Stimulated activated CD8-positive, alpha-beta memory T cell treated with anti-CD3 and anti-CD28 coated beads, Interleukin-7, amount 100 ng/mL, for 24 hours (primary cell): Measurements from ENCODE around the gene LGR5.

ENCODE experiments used
- DNase-seq: peaks from one replicate; pipeline ENCODE4 v3.0.0-alpha.2; 2020; ENCODE audit warnings: low read depth

LGR5 gene, protein sequence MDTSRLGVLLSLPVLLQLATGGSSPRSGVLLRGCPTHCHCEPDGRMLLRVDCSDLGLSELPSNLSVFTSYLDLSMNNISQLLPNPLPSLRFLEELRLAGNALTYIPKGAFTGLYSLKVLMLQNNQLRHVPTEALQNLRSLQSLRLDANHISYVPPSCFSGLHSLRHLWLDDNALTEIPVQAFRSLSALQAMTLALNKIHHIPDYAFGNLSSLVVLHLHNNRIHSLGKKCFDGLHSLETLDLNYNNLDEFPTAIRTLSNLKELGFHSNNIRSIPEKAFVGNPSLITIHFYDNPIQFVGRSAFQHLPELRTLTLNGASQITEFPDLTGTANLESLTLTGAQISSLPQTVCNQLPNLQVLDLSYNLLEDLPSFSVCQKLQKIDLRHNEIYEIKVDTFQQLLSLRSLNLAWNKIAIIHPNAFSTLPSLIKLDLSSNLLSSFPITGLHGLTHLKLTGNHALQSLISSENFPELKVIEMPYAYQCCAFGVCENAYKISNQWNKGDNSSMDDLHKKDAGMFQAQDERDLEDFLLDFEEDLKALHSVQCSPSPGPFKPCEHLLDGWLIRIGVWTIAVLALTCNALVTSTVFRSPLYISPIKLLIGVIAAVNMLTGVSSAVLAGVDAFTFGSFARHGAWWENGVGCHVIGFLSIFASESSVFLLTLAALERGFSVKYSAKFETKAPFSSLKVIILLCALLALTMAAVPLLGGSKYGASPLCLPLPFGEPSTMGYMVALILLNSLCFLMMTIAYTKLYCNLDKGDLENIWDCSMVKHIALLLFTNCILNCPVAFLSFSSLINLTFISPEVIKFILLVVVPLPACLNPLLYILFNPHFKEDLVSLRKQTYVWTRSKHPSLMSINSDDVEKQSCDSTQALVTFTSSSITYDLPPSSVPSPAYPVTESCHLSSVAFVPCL

DNA sequence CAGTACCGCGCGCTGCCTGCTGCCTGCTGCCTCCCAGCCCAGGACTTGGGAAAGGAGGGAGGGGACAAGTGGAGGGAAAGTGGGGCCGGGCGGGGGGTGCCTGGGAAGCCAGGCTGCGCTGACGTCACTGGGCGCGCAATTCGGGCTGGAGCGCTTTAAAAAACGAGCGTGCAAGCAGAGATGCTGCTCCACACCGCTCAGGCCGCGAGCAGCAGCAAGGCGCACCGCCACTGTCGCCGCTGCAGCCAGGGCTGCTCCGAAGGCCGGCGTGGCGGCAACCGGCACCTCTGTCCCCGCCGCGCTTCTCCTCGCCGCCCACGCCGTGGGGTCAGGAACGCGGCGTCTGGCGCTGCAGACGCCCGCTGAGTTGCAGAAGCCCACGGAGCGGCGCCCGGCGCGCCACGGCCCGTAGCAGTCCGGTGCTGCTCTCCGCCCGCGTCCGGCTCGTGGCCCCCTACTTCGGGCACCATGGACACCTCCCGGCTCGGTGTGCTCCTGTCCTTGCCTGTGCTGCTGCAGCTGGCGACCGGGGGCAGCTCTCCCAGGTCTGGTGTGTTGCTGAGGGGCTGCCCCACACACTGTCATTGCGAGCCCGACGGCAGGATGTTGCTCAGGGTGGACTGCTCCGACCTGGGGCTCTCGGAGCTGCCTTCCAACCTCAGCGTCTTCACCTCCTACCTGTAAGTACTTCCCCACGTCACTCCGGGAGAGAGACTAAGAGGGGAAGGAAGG lies at the start of gene LGR5:
LGR5 (plus strand) TSS at position 186 of the 732 bp plus-strand sequence; CDS start at position 469, 283 bp downstream.
- DNase-seq = no peak

DNA sequence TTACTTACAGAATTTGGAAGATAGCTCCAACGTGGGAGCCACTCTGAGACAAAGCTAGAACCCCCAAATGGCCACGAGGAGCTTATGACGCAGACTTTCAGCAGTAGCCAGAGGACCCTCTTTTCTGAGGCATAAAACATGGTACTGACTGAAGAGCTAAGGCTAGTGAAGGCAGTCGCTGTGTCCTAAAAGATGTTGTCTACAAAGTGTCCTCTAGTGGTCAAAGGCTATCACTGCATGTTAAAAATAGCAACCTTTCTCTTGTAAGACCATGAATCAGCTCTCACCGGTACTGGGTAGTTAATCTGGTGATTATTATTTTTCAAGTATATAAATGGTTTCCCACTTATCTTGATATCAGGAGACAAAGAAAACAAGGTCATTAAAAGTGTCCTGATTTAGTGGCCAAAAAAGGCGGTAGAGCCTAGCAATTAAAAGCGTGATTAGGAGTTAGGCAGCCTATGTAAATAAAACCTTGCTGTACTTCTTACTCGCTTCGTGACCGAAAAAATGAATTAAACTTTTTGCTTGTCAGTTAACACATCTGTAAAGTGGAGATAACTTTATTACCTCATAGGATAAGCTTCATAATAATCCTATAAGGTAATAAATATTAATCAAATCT lies 47.0 kb upstream of the LGR5 start:
- DNase-seq = no peak

DNA sequence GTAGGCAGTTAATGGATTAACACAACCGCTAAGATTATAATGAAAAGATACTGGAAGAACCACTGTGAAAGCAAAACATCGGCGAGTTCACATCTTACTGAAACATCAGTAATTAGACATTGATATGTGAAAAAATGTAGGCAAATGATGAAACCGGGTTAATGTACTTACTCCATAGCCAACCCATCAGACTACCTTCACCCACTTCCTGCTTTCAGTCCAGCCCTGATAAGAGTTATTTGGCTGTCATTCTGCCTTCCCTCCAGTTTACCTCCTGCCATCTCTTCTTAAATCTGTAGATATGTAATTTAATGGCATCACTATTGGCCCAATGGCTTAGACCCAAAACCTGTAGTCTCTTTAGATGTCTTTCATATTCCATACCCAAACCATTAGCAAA lies 46.0 kb upstream of the LGR5 start:
- no peak for DNase-seq

DNA sequence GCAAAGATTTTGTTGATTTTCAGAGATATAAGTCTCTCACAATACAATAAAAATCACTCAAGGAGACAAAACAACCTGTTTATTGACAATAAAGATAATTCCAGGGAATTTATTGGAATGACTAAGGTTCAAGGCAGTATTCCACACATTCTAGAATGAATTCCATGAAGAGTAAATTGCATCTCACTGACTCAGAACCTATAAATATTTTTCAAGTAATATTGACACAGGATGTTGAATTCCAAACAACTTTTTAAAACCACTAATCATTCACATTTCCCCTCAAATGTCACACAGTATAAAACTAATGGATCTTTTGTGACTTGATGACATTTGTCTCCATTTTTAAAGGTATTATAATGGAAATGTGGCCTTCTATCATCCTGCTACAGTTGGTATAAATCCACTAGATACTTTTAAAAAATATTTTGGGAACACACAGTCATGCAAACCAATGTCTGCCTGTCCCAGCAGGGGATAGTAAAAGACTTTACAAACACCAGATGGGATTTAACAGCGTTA lies 42.1 kb upstream of the LGR5 start:
- no peak for DNase-seq

DNA sequence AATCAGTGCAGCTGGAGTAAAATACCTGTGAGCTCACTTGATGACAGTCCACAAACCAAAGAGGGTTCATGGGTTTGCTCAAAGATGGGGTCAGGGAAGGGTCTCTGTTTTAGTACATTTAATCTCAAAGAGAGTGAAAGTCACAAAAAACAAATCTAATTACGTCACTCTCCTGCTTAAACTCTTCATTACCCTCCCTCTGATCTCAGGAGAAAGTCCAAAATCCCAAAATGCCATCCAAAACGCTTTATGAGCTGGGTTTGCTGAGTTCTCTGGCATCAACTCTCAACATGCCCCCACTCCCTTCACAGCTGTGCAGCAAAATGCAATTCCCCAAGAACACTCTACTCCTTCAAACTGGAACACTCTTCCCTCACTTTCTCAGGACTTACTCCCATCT lies 40.4 kb upstream of the LGR5 start:
- DNase-seq = no peak

DNA sequence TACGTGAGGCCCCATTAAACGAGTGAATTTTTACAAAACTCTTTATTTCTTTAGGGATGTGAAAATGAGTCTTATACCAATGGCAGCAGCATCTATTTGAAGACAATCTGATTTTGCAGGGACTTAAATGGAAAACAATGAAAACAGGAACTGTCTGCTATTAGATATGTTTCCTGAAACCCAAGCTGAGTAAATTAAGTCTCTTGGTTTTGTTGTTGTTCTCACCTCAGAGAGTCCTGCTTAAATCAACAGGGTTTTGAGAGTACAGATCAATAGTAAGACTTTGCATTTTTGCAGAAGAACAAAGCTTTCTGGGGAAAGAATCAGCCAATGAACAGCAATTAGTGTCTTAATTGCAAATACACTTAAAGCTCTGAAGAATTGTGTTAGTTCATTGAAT lies 39.1 kb upstream of the LGR5 start:
- no peak for DNase-seq

DNA sequence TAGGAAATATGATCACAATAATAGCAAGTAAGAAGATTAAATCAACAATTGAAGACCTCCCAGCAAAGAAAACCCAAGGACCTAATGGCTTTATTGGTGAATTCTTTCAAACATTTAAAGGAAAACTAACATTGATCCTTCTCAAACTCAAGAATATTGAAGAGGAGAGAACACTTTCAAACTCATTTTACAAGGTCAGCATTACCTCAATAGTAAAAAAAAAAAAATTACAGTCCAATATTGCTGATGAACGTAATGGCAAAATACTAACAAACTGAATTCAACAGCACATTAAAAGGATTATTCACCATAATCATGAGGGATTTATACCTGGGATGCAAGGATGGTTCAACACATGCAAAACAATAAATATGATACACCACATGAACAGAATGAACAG lies 33.7 kb upstream of the LGR5 start:
- DNase-seq = no peak

DNA sequence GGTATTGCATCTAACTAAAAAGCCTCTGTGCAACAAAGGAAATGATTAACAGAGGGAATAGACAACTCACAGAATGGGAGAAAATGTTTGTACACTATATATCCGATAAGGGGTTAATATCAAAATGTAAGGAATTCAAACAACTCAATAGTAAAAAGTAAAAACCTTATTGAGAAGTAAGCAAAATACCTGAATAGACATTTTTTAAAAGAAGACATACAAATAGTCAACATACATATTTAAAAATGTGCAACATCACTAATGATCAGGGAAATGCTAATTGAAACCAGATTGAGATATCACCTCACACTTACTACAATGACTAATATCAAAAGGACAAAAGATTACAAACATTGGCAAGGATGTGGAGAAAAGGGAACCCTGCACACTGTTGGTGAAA lies 31.9 kb upstream of the LGR5 start:
- DNase-seq = no peak

DNA sequence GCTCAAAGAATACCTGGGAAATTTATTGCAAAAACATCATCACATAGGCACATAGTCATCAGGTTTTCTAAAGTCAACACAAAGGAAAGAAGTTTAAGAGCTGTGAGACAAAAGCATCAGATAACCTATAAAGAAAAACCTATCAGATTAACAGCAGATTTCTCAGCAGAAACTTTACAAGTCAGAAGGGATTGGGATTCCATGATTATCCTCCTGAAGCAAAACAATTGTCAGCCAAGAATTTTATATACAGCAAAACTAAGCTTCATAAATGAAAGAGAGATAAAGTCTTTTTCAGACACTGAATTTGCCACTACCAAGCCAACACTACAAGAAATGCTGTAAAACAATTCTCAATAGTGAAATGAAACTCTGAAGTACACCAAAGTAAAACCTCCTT lies 28.8 kb upstream of the LGR5 start:
- DNase-seq = no peak

DNA sequence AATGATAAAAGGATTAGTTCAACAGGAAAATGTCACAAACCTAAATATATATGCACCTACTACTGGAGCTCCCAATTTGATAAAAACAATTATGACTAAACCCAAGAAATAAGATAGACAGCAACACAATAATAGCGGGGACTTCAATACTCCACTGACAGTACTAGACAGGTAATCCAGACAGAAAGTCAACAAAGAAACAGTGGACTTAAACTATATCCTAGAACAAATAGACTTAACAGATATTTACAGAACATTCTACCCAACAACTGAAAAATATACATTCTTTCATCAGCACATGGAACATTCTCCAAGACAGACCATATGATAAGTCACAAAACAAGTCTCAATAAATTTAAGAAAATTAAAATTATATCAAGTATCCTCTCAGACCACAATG lies 28.0 kb upstream of the LGR5 start:
- no peak for DNase-seq

DNA sequence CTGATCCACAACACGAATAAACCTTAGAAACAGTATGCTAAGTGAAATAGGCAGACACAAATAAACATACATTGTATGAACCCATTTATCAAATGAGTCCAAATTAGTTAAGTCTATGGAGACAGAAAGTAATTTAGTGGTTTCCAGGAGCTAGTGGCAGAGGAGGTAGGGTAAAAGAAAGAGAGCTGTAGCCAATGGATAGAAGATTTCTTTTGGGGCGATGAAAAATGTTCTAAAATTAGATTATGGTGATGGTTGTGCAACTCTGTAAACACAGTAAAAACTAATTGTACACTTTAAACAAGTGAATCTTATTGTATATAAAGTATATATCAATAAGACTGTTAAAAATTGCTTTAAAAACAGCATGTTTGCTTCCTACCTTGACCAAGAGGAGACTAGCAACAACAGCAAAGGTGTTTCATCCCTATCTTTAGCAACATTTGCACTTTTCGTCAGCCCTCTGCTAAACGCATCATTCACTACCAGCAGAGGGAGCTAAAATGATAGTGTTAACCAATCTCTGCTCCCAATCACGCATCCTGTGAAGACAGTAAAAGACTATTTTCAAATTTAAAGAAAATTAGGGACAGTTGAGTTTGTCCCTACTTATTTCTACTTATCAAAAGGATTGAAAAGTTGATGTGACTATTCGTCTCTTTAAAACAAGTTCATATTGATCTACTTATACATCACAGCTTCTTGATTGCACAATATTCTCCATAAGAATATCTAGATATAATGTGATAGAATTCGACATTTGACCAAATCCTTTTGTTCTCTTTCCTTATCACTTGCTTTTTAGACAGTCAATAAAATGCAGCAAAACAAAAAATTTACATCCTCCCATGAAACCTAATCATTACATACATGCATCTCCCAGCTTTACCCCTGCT lies 24.0 kb upstream of the LGR5 start:
- DNase-seq = no peak

DNA sequence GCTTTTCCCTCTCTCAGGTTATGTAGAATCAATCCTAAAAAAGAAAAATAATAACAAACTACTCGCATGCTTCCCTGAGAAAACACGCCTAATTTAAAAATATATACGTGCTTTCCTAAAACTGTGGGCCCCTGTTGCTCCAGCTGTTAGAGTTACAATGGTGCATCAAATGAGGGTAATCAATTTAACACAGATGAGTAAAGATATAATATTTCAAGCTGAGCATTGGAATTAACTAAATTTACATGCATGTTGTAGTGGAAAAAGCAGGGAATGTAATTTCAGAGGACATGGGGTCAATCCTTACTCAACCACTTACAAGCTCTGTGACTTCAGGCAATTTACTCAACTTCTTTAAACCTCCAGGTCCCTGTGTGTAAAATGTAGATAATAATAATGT lies 22.4 kb upstream of the LGR5 start:
- DNase-seq = no peak

DNA sequence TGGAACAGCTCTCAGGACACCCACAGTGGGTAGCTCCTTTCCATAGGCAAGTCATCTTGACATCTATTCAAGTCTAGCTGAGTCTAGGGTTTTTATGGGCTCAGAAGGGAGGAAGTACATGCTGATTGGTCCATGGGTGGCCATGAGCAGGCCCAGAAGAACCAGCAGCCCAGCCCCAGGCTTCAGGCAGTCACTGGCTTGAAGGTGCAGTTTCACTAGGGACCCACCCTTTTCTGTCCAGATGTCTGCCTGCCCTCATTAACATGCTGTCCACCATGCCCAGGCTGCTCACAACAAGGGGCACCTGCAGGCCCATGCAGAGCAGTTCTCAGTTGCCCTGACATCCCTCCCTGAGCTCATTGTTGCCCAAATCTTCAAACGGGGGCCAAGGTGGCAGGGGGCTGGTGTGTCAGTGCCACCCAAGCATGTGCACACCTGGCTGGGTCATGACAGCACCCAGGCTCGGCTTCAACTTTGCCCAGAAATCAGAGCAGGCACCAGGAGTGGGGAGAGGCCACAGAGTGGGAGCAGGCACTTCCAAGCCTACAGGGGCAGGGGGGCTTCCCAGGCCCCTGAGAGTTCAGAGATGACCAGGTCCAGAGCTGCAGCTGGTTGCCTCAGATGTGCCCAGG lies 18.7 kb upstream of the LGR5 start:
- DNase-seq = no peak

DNA sequence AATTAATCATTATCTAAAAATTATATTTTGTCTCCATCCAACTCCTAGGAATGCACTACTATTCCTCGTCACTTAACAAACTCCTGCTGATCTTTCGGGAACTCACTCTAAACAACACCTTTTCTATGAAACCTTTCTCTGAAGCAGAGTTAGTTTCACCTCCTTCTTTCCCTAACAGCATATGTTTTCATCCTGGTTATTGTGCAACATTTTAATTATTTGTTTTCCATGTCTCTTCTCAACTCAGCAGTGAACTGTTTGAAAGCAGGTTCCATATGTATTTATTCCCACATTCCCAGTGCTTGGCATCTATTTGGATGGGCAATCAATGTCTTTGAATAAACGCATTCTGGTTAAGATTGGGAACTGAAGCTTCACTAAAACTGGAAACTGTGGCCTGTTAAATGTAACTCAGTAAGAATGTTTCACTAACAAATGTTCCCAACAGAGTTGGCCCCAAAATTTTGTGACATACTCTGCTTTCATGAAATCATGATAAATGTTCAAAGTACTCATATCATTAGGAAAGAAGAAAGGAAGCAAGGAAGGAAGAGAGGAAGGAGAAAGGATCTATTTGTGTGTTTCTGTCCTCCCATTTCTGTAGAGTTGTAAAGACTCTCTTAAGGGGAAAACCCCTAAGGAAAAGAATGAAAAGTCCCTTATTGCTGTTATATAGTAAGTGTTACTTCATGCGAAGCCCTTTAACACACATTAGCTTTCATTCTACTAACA lies 13.9 kb upstream of the LGR5 start:
- DNase-seq = no peak

DNA sequence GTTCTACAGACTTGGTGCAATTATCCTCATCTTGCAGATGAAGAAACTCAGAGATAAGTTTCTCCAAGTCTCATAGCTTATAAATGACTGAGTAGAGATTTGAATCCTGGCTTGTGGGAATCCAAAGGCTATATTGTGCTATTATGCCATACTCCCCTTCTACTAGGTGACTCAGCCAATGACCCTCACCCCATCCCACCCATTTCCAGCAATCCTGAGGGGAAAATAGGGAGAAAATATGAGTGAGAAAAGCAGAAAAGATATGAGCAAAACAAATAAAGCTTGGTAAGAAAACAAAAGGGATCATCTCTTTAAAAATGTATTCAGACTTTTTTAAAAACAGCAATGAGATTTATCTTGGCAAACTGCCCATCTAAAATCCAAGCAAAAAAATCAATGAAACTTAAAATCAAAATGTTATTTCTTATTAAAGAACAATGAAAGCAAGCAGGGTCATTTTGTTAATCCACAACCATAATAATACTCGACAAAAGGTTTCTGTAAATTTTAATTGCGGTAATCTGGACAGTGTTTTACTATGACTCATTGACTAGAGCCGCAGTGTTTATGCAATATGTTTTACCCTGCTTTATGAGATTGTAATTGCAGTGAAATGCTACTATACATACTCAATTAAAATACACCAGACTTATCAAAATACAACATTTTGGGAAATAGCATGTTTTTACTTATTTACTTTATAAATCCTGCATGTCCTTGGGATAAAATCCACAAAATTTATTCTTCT lies 13.1 kb upstream of the LGR5 start:
- no peak for DNase-seq

DNA sequence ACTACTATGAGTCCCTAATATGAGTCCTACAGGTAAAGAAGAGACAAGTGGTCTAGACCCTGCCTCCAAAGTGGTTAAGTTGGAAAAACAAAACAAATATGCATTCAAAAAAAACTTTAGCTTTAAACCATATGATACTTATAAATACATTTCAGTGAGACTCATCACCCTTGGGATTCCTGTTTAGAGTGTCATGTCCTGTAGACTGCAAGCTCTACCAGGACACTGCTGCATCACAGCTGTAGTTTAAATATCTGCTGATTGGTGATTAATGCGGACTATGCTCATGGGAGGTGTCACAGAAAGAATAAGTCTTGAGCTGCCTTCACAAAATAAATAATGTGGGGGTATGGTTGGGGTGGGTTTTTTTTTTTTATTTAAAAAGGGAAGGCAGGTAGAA lies 8.8 kb upstream of the LGR5 start:
- DNase-seq = no peak

DNA sequence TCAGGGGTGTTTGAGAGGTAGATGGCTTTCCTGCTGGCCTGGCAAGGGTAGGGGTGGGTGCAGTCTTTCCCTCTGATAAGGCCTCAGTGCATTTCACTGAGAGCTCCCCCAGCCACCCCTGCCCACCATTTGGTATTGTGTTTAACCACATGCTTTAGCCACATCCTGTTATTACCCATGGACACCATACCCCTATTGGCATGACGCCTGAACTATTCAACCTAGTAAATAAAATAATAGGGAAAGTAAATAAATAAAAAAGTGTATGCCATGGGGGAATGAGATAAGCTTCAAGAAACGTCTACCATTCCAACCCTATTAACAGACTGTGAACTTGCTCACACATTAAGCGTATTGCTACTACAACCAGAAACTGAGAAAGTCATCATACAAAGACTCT lies 7.6 kb upstream of the LGR5 start:
- no peak for DNase-seq

DNA sequence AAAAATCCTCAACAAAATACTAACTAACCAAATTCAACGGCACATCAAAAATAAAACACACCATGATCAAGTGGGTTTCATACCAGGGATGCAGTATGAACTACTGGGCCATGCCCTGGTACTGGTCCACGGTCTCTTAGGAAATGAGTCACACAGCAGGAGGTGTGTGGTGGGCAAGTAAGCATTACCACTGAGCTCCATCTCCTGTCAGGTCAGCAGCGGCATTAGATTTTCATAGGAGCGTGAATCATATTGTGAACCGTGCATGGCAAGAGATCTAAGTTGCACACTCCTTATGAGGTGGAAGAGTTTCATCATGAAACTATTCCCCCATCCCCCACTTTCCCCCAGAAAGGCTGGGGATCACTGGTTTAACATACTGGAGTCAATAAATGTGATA lies 6.7 kb upstream of the LGR5 start:
- DNase-seq = no peak

DNA sequence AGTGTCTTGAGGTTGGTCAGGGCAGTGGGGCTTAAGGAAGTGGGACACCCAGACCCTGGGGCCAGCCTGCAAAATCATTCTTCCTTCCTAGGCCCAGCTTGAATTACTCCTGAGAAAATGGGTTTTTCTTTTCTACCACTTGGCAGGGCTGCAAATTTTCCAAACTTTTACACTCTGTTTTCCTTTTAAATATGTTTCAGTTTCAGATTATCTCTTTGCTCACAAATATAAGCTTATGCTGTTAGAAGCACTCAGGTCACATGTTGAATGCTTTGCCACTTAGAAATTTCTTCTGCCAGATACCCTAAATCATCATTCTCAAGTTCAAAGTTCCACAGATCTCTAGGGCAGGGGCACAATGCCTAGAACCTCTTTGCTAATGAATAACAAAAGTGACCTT lies 2.9 kb upstream of the LGR5 start:
- no peak for DNase-seq
